NT2/D1 (cell line): ENCODE data around the gene MAPK10.

Experiments
- YY1 ChIP-seq: IDR thresholded peaks from 2 replicates; pipeline ENCODE4 v1.6.1; 2011; ENCODE audit not compliant: insufficient read length, insufficient read depth
- ZNF274 ChIP-seq: IDR thresholded peaks from 2 replicates; pipeline ENCODE4 v1.6.1; 2011; ENCODE audit warnings: mild to moderate bottlenecking, low read depth, low read length

DNA sequence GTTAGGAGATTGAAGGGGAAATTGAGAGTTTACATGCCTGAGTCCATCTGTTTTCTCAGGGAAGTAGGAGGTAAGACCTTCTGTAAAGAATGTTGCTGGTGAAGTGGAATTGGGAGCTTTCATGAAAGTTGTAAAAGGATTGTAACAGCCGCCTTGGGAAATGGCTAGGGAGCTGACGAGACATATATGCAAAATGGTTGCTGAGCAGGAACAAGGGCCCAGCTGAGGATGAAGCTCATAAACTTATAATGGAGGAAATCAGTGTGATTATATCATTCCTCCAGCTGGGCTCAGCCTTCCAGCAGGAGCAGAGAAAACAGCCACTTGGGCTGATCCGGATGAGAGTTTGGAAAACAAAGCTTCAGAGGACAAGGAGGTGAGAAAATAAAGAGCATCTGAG lies 208.7 kb downstream of the MAPK10 start:
- TF ChIP-seq YY1 (no peak), ZNF274 (no peak)
